K562 (cell line): Measurements from ENCODE around the gene SMURF1. TPM values are rescaled to one million over a fixed set of nuclear protein-coding genes. Genes with fewer than 3 reads are reported as not detected.

Experiments used
- ATAC-seq: fragments of 200-7000 bp; cut with Tn5 transposase; 3 replicates; pipeline ENCODE4 v1.9.1; 2020; ENCODE audit warnings: moderate library complexity
- BruUV-seq: library from RNA; stranded (reverse); fragments of 400-500 nt; replicated peaks from 2 replicates; lab custom pipeline; 2021; lab: Mats Ljungman, UMichigan
- CTCF ChIA-PET: fragments of 300-600 bp; formaldehyde crosslinking; extraction: SDS; loops from one replicate; lab custom pipeline; 2021; ENCODE audit warnings: low intra/inter-chr PET ratio; lab: Yijun Ruan, JAX
- POLR2A ChIA-PET: fragments of 300-600, 350-650 bp; sonication (Branson Sonifier 250); formaldehyde crosslinking; extraction: SDS; loops from one replicate; lab custom pipeline; 2021; ENCODE audit warnings: antibody characterized with exemption, inconsistent platforms; lab: Yijun Ruan, JAX
- DNase-seq, 4 experiments: peaks; one replicate each; pipeline versions ENCODE4 v3.0.0 to v3.0.0-alpha.2; 2011 to 2018; ENCODE audit warnings: low spot score in 3 of 4, mixed read lengths in 3 of 4; ENCODE audit errors: extremely low read depth in 1 of 4
- FAIRE-seq: peaks from 2 replicates; lab custom pipeline; 2011; peaks lifted over from hg19 to GRCh38; lab: Jason Lieb, UNC
- H2AFZ ChIP-seq: 2 replicates; pipeline ENCODE4 v1.6.0; 2011; ENCODE audit warnings: low read depth, low read length, control low read depth, inconsistent platforms
- H3K27ac ChIP-seq: fragments of 200-600 bp; 3 replicates; pipeline ENCODE4 v1.8.0; 2011; ENCODE audit warnings: low read depth, mild to moderate bottlenecking, control low read depth, inconsistent platforms, low read length, moderate library complexity, mixed read lengths; ENCODE audit errors: extremely low read depth
- H3K27me3 ChIP-seq, 2 experiments: fragments of 300-600 bp in 1 of 2; 2 replicates in 1 of 2; 3 replicates in 1 of 2; pipeline versions ENCODE4 v1.6.0 to v1.8.0; 2011; ENCODE audit warnings: inconsistent platforms in 2 of 2, low read length in 2 of 2, mild to moderate bottlenecking in 1 of 2, mixed read lengths in 1 of 2, moderate library complexity in 1 of 2; ENCODE audit not compliant: control insufficient read depth in 2 of 2, insufficient read depth in 2 of 2
- H3K36me3 ChIP-seq: fragments of 300-600 bp; 3 replicates; pipeline ENCODE4 v1.8.0; 2011; ENCODE audit warnings: mild to moderate bottlenecking, low read length, inconsistent platforms; ENCODE audit not compliant: control insufficient read depth, insufficient read depth
- H3K4me1 ChIP-seq, 2 experiments: fragments of 200-600 bp in 1 of 2; replicated peaks in 1 of 2; 2 replicates in 1 of 2; 3 replicates in 1 of 2; pipeline versions ENCODE4 v1.5.1 to v1.8.0; 2011; ENCODE audit warnings: inconsistent platforms in 2 of 2, low read length in 2 of 2, mild to moderate bottlenecking in 1 of 2, mixed read lengths in 1 of 2, moderate library complexity in 1 of 2; ENCODE audit not compliant: control insufficient read depth in 2 of 2, insufficient read depth in 2 of 2
- H3K4me2 ChIP-seq: 2 replicates; pipeline ENCODE4 v1.6.1; 2011; ENCODE audit warnings: low read length, control low read depth, inconsistent platforms, mixed read lengths; ENCODE audit not compliant: insufficient read depth
- H3K4me3 ChIP-seq: fragments of 200-600 bp; sonication (generic), shearing (Covaris generic); 2 replicates; pipeline ENCODE4 v1.5.1; 2016; ENCODE audit warnings: control low read depth, inconsistent platforms
- H3K79me2 ChIP-seq: fragments of 200-600 bp; 3 replicates; pipeline ENCODE4 v1.8.0; 2011; ENCODE audit warnings: low read length, inconsistent platforms; ENCODE audit not compliant: control insufficient read depth, insufficient read depth
- H3K9ac ChIP-seq, 2 experiments: 2 replicates each; pipeline versions ENCODE4 v1.6.0 to v1.6.1; 2011; ENCODE audit warnings: low read depth in 2 of 2, low read length in 2 of 2, control low read depth in 1 of 2, inconsistent platforms in 1 of 2, mild to moderate bottlenecking in 1 of 2, mixed read lengths in 1 of 2; ENCODE audit not compliant: insufficient read depth in 1 of 2
- H3K9me1 ChIP-seq: one replicate; pipeline ENCODE4 v1.6.0; 2011; ENCODE audit warnings: inconsistent platforms, mild to moderate bottlenecking, low read length, moderate library complexity; ENCODE audit not compliant: control insufficient read depth, insufficient read depth
- H3K9me3 ChIP-seq: replicated peaks from 2 replicates; pipeline ENCODE4 v1.5.1; 2011; ENCODE audit warnings: low read depth, low read length, inconsistent platforms; ENCODE audit not compliant: control insufficient read depth, insufficient read depth
- H4K20me1 ChIP-seq: replicated peaks from 2 replicates; pipeline ENCODE4 v1.6.1; 2011; ENCODE audit warnings: low read length, inconsistent platforms, mixed read lengths; ENCODE audit not compliant: control insufficient read depth, insufficient read depth
- CEBPG ChIP-seq, 3 experiments: fragments of 200-800 bp in 1 of 3; sonication (Bioruptor generic) in 1 of 3; sonication (generic) in 1 of 3; formaldehyde crosslinking in 1 of 3; IDR thresholded peaks in 2 of 3; conservative IDR thresholded peaks in 1 of 3; 2 replicates each; pipeline versions ENCODE4 v1.6.1 to v1.8.0; 2016 to 2022; ENCODE audit warnings: missing compliant biosample characterization in 2 of 3, missing genetic modification characterization in 2 of 3, mild to moderate bottlenecking in 1 of 3, missing genetic modification reagents in 1 of 3
- FOXK1 ChIP-seq: sonication (generic); formaldehyde crosslinking; IDR thresholded peaks from 2 replicates; pipeline ENCODE4 v1.8.0; 2022; ENCODE audit warnings: missing genetic modification reagents, mild to moderate bottlenecking, borderline replicate concordance
- HLTF ChIP-seq: fragments of 450-650 bp; IDR thresholded peaks from 2 replicates; pipeline ENCODE4 v1.6.1; 2016
- NELFE ChIP-seq: IDR thresholded peaks from 2 replicates; pipeline ENCODE4 v1.6.1; 2011; ENCODE audit warnings: mild to moderate bottlenecking; ENCODE audit not compliant: insufficient read depth, insufficient read length
- NFXL1 ChIP-seq: fragments of 450-650 bp; formaldehyde crosslinking; IDR thresholded peaks from 2 replicates; pipeline ENCODE4 v1.4.0; 2021; ENCODE audit warnings: mild to moderate bottlenecking
- PHTF2 ChIP-seq: fragments of 250-450 bp; sonication (Bioruptor Pico); IDR thresholded peaks from 2 replicates; pipeline ENCODE4 v1.5.0; 2021; ENCODE audit warnings: mild to moderate bottlenecking
- PML ChIP-seq: IDR thresholded peaks from 2 replicates; pipeline ENCODE4 v1.6.1; 2012; ENCODE audit warnings: low read length, inconsistent platforms
- PPARD ChIP-seq: fragments of 250-450 bp; sonication (Bioruptor Pico); IDR thresholded peaks from 2 replicates; pipeline ENCODE4 v1.8.0; 2022; ENCODE audit warnings: inconsistent platforms, mild to moderate bottlenecking, moderate library complexity
- RBFOX2 ChIP-seq: fragments of 200-400 bp; formaldehyde crosslinking; IDR thresholded peaks from 2 replicates; pipeline ENCODE4 v1.6.1; 2017; ENCODE audit warnings: low read depth, mild to moderate bottlenecking, low read length, moderate library complexity
- RFX5 ChIP-seq: IDR thresholded peaks from 2 replicates; pipeline ENCODE4 v1.6.1; 2011; ENCODE audit warnings: low read depth, mild to moderate bottlenecking, improper control_type of control experiment, low read length
- YBX1 ChIP-seq: fragments of 450-650 bp; IDR thresholded peaks from 2 replicates; pipeline ENCODE4 v1.7.1; 2016; ENCODE audit warnings: mild to moderate bottlenecking
- ZBTB8A ChIP-seq: fragments of 450-650 bp; IDR thresholded peaks from 2 replicates; pipeline ENCODE4 v1.6.1; 2018; ENCODE audit warnings: mild to moderate bottlenecking, moderate library complexity; ENCODE audit not compliant: partially characterized antibody
- ZEB2 ChIP-seq: fragments of 450-650 bp; IDR thresholded peaks from 2 replicates; pipeline ENCODE4 v1.6.1; 2016
- ZNF146 ChIP-seq: IDR thresholded peaks from one replicate; pipeline ENCODE4 v1.6.1; 2018; ENCODE audit warnings: missing compliant biosample characterization; ENCODE audit not compliant: unreplicated experiment
- ZNF217 ChIP-seq: sonication (generic); formaldehyde crosslinking; IDR thresholded peaks from 2 replicates; pipeline ENCODE4 v1.8.0; 2022; ENCODE audit warnings: mild to moderate bottlenecking, missing genetic modification reagents
- ZNF263 ChIP-seq: sonication (generic); formaldehyde crosslinking; IDR thresholded peaks from 2 replicates; pipeline ENCODE4 v1.8.0; 2022; ENCODE audit warnings: mild to moderate bottlenecking, missing genetic modification reagents, borderline replicate concordance
- ZZZ3 ChIP-seq: fragments of 450-650 bp; IDR thresholded peaks from 2 replicates; pipeline ENCODE4 v1.6.1; 2016; ENCODE audit warnings: antibody characterized with exemption, mild to moderate bottlenecking, moderate library complexity
- WGBS: fragments of 100-300 bp; shearing (Covaris generic); methylation state at CpG from one replicate; pipeline ENCODE4 v1.1.6; 2016; ENCODE audit warnings: low coverage, mixed read lengths; ENCODE audit not compliant: insufficient coverage; ENCODE audit errors: missing lambda C conversion rate; 5-methylcytosine and 5-hydroxymethylcytosine counted together
- in situ Hi-C: fragments of 300-500 bp; cut with MboI; formaldehyde crosslinking; loops from 4 replicates; pipeline ENCODE4 v1.15.0; 2018; ENCODE audit warnings: inconsistent platforms, mixed read lengths
- intact Hi-C: fragments of 100-400 bp; cut with micrococcal nuclease; formaldehyde crosslinking; loops from 2 replicates; pipeline ENCODE4 v1.14.2; 2022
- polyA plus RNA-seq, 8 experiments: library from polyadenylated mRNA; depleted of rRNA in 4 of 8; stranded (reverse) in 5 of 8; unstranded in 3 of 8; fragments of >200 nt; fragmentation: Nextera tagmentation in 2 of 8; fragmentation: Illumina TruSeq in 1 of 8; extraction: Ambion mirVana in 2 of 8; extraction: Trizol in 1 of 8; gene quantifications; 2 replicates each; pipeline versions ENCODE4 v1.2.1 to v1.2.3, GENCODE V29; 2011 to 2014; ENCODE audit warnings: inconsistent platforms in 1 of 8, missing spikeins in 1 of 8
- total RNA-seq, 7 experiments: library from RNA; depleted of rRNA in 6 of 7; stranded (reverse); fragments of >200 nt in 6 of 7; fragmentation: Illumina TruSeq in 2 of 7; extraction: Trizol in 2 of 7; gene quantifications; 2 replicates each; pipeline versions ENCODE4 v1.2.1 to v1.2.3, GENCODE V29; 2011 to 2021; ENCODE audit warnings: low replicate concordance in 1 of 7
- TF ChIP-seq, protein P1 (sequence below): sonication (generic); formaldehyde crosslinking; IDR thresholded peaks from 2 replicates; pipeline ENCODE4 v1.8.0; 2023; ENCODE audit warnings: mild to moderate bottlenecking, missing genetic modification reagents

The SMURF1 gene
- total and polyA plus RNA-seq, 9 of the 15 experiments (the other 6 are each of a cell fraction or from before 2014, with no cell fraction given), result 1.0 to 20.1 (median 12.6) TPM

- ChIA-PET CTCF (no interaction called here), POLR2A (interaction anchor here (0.6 kb wide), 1 partner anchor 35 kb away, joined by 3 read pairs; no protein-coding TSS in a partner anchor)
- WGBS, result 96% methylated on average over 13 of the region's 13 CpGs
- H3K27ac ChIP-seq, result no peak overlapping the region
- H4K20me1 ChIP-seq, result no peaks in the 10 kb centered on the region
- ATAC-seq (no peak), DNase-seq (no peak), FAIRE-seq (no peak)
- no peaks in the 10 kb centered on the region for H3K27me3 ChIP-seq
- no peaks in the 10 kb centered on the region for H3K9me1 ChIP-seq
- TF ChIP-seq NFXL1 (CRISPR knock-in tag) (no peak), PML (no peak), CEBPG (CRISPR knock-in tag; IDR thresholded peaks at IDR 0.05) (no peak), CEBPG (tag; conservative IDR thresholded peaks at IDR 0.05 in 1 of 2, IDR thresholded peaks at IDR 0.05 in 1 of 2) (no peak), ZNF217 (no peak), ZEB2 (no peak), RFX5 (no peak), FOXK1 (CRISPR knock-in tag) (no peak), ZBTB8A (no peak), PHTF2 (CRISPR knock-in tag) (no peak), YBX1 (no peak), ZNF146 (CRISPR knock-in tag) (no peak), PPARD (CRISPR knock-in tag) (no peak), NELFE (no peak), RBFOX2 (no peak), ZNF263 (CRISPR knock-in tag) (no peak), HLTF (no peak), ZZZ3 (no peak)
- TF ChIP-seq, protein P1, sequence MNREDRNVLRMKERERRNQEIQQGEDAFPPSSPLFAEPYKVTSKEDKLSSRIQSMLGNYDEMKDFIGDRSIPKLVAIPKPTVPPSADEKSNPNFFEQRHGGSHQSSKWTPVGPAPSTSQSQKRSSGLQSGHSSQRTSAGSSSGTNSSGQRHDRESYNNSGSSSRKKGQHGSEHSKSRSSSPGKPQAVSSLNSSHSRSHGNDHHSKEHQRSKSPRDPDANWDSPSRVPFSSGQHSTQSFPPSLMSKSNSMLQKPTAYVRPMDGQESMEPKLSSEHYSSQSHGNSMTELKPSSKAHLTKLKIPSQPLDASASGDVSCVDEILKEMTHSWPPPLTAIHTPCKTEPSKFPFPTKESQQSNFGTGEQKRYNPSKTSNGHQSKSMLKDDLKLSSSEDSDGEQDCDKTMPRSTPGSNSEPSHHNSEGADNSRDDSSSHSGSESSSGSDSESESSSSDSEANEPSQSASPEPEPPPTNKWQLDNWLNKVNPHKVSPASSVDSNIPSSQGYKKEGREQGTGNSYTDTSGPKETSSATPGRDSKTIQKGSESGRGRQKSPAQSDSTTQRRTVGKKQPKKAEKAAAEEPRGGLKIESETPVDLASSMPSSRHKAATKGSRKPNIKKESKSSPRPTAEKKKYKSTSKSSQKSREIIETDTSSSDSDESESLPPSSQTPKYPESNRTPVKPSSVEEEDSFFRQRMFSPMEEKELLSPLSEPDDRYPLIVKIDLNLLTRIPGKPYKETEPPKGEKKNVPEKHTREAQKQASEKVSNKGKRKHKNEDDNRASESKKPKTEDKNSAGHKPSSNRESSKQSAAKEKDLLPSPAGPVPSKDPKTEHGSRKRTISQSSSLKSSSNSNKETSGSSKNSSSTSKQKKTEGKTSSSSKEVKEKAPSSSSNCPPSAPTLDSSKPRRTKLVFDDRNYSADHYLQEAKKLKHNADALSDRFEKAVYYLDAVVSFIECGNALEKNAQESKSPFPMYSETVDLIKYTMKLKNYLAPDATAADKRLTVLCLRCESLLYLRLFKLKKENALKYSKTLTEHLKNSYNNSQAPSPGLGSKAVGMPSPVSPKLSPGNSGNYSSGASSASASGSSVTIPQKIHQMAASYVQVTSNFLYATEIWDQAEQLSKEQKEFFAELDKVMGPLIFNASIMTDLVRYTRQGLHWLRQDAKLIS (CRISPR knock-in tag), result no peak
- H3K4me2 ChIP-seq, result no peak overlapping the region
- H2AFZ ChIP-seq, result no peak overlapping the region
- H3K9ac ChIP-seq, result no peak overlapping the region
- BruUV-seq, result no TSS peak
- H3K4me1 ChIP-seq, result no peaks in the 10 kb centered on the region
- no peak overlapping the region for H3K4me3 ChIP-seq
- intact Hi-C loops (no loop called here), in situ Hi-C loops (no loop called here)
- no peaks in the 10 kb centered on the region for H3K9me3 ChIP-seq
- H3K36me3 ChIP-seq, result peaks cover 91% of the 10 kb centered on the region
- no peaks in the 10 kb centered on the region for H3K79me2 ChIP-seq
These were observed 148.8 kb downstream of the SMURF1 start for GRCh38 chr7:98995111-98995510.
